GM23338 (cell line): Measurements from ENCODE around the gene TRIM23.

Experiments
- CREB1 ChIP-seq: fragments of 250-450 bp; sonication (Bioruptor Pico); IDR thresholded peaks from 2 replicates; pipeline ENCODE4 v1.5.0; 2020; ENCODE audit warnings: low read depth, mild to moderate bottlenecking, moderate library complexity
- EZH2 ChIP-seq: fragments of 200-600 bp; sonication (generic); IDR thresholded peaks from one replicate; pipeline ENCODE4 v1.8.0; 2017; ENCODE audit warnings: antibody characterized with exemption, mild to moderate bottlenecking, low read depth; ENCODE audit not compliant: unreplicated experiment
- EZH2phosphoT487 ChIP-seq: fragments of 200-600 bp; sonication (generic); IDR thresholded peaks from one replicate; pipeline ENCODE4 v1.8.1; 2018; ENCODE audit warnings: antibody characterized with exemption; ENCODE audit not compliant: unreplicated experiment
- JUNB ChIP-seq: IDR thresholded peaks from one replicate; pipeline ENCODE4 v1.6.1; 2016; ENCODE audit warnings: antibody characterized with exemption; ENCODE audit not compliant: unreplicated experiment
- POLR2AphosphoS5 ChIP-seq: IDR thresholded peaks from 2 replicates; pipeline ENCODE4 v1.6.1; 2016; ENCODE audit warnings: antibody characterized with exemption, low read depth
- STAT1 ChIP-seq: IDR thresholded peaks from one replicate; pipeline ENCODE4 v1.6.1; 2016; ENCODE audit warnings: antibody characterized with exemption; ENCODE audit not compliant: unreplicated experiment
- ZNF114 ChIP-seq: fragments of 250-450 bp; sonication (Bioruptor Pico); IDR thresholded peaks from 2 replicates; pipeline ENCODE4 v1.5.0; 2020; ENCODE audit warnings: mild to moderate bottlenecking, moderate library complexity
- TF ChIP-seq, protein P1 (sequence below): IDR thresholded peaks from one replicate; pipeline ENCODE4 v1.6.1; 2018; ENCODE audit warnings: antibody characterized with exemption; ENCODE audit not compliant: unreplicated experiment
- TF ChIP-seq, protein P2 (sequence below), 2 experiments: fragments of 200-600 bp in 1 of 2; sonication (generic) in 1 of 2; conservative IDR thresholded peaks; 2 replicates each; pipeline versions ENCODE4 v1.5.1 to v1.6.1; 2016 to 2017; ENCODE audit warnings: antibody characterized with exemption in 2 of 2, low read depth in 2 of 2, mild to moderate bottlenecking in 2 of 2, moderate library complexity in 1 of 2
- TF ChIP-seq, protein P3 (sequence below): fragments of 250-450 bp; sonication (Bioruptor Pico); IDR thresholded peaks from 2 replicates; pipeline ENCODE4 v1.5.0; 2020; ENCODE audit warnings: mild to moderate bottlenecking, moderate library complexity
- TF ChIP-seq, protein P4 (sequence below): IDR thresholded peaks from 2 replicates; pipeline ENCODE4 v1.6.1; 2016; ENCODE audit warnings: antibody characterized with exemption

DNA sequence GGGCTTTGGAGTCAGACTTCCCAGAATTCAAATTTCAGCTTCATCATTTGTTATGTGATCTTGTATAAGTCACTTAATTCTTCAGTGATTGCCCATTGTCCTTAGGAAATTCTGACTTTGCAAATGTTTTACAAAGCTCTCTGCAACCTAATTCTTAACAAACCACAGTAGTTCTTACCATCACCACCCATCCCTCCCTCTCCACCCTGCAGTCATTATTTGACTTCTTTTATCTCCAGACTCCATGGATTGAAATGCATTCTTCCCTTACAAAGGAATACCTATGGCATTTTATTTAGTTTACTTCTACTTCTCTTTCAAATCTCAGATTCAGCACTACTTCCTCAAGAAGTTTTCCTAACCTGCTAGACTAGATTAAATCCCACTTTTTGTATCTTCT lies 23.8 kb upstream of the TRIM23 start:
- TF ChIP-seq, protein P1, sequence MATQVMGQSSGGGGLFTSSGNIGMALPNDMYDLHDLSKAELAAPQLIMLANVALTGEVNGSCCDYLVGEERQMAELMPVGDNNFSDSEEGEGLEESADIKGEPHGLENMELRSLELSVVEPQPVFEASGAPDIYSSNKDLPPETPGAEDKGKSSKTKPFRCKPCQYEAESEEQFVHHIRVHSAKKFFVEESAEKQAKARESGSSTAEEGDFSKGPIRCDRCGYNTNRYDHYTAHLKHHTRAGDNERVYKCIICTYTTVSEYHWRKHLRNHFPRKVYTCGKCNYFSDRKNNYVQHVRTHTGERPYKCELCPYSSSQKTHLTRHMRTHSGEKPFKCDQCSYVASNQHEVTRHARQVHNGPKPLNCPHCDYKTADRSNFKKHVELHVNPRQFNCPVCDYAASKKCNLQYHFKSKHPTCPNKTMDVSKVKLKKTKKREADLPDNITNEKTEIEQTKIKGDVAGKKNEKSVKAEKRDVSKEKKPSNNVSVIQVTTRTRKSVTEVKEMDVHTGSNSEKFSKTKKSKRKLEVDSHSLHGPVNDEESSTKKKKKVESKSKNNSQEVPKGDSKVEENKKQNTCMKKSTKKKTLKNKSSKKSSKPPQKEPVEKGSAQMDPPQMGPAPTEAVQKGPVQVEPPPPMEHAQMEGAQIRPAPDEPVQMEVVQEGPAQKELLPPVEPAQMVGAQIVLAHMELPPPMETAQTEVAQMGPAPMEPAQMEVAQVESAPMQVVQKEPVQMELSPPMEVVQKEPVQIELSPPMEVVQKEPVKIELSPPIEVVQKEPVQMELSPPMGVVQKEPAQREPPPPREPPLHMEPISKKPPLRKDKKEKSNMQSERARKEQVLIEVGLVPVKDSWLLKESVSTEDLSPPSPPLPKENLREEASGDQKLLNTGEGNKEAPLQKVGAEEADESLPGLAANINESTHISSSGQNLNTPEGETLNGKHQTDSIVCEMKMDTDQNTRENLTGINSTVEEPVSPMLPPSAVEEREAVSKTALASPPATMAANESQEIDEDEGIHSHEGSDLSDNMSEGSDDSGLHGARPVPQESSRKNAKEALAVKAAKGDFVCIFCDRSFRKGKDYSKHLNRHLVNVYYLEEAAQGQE = no peak
- TF ChIP-seq, protein P2, sequence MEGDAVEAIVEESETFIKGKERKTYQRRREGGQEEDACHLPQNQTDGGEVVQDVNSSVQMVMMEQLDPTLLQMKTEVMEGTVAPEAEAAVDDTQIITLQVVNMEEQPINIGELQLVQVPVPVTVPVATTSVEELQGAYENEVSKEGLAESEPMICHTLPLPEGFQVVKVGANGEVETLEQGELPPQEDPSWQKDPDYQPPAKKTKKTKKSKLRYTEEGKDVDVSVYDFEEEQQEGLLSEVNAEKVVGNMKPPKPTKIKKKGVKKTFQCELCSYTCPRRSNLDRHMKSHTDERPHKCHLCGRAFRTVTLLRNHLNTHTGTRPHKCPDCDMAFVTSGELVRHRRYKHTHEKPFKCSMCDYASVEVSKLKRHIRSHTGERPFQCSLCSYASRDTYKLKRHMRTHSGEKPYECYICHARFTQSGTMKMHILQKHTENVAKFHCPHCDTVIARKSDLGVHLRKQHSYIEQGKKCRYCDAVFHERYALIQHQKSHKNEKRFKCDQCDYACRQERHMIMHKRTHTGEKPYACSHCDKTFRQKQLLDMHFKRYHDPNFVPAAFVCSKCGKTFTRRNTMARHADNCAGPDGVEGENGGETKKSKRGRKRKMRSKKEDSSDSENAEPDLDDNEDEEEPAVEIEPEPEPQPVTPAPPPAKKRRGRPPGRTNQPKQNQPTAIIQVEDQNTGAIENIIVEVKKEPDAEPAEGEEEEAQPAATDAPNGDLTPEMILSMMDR (conservative IDR thresholded peaks at IDR 0.05; ENCODE audit: low read depth in 2 of 2) = no peak
- no peak for TF ChIP-seq CREB1 (CRISPR knock-in tag)
- no peak for TF ChIP-seq STAT1
- no peak for TF ChIP-seq EZH2
- no peak for TF ChIP-seq POLR2AphosphoS5
- TF ChIP-seq EZH2phosphoT487 = no peak
- TF ChIP-seq, protein P3, sequence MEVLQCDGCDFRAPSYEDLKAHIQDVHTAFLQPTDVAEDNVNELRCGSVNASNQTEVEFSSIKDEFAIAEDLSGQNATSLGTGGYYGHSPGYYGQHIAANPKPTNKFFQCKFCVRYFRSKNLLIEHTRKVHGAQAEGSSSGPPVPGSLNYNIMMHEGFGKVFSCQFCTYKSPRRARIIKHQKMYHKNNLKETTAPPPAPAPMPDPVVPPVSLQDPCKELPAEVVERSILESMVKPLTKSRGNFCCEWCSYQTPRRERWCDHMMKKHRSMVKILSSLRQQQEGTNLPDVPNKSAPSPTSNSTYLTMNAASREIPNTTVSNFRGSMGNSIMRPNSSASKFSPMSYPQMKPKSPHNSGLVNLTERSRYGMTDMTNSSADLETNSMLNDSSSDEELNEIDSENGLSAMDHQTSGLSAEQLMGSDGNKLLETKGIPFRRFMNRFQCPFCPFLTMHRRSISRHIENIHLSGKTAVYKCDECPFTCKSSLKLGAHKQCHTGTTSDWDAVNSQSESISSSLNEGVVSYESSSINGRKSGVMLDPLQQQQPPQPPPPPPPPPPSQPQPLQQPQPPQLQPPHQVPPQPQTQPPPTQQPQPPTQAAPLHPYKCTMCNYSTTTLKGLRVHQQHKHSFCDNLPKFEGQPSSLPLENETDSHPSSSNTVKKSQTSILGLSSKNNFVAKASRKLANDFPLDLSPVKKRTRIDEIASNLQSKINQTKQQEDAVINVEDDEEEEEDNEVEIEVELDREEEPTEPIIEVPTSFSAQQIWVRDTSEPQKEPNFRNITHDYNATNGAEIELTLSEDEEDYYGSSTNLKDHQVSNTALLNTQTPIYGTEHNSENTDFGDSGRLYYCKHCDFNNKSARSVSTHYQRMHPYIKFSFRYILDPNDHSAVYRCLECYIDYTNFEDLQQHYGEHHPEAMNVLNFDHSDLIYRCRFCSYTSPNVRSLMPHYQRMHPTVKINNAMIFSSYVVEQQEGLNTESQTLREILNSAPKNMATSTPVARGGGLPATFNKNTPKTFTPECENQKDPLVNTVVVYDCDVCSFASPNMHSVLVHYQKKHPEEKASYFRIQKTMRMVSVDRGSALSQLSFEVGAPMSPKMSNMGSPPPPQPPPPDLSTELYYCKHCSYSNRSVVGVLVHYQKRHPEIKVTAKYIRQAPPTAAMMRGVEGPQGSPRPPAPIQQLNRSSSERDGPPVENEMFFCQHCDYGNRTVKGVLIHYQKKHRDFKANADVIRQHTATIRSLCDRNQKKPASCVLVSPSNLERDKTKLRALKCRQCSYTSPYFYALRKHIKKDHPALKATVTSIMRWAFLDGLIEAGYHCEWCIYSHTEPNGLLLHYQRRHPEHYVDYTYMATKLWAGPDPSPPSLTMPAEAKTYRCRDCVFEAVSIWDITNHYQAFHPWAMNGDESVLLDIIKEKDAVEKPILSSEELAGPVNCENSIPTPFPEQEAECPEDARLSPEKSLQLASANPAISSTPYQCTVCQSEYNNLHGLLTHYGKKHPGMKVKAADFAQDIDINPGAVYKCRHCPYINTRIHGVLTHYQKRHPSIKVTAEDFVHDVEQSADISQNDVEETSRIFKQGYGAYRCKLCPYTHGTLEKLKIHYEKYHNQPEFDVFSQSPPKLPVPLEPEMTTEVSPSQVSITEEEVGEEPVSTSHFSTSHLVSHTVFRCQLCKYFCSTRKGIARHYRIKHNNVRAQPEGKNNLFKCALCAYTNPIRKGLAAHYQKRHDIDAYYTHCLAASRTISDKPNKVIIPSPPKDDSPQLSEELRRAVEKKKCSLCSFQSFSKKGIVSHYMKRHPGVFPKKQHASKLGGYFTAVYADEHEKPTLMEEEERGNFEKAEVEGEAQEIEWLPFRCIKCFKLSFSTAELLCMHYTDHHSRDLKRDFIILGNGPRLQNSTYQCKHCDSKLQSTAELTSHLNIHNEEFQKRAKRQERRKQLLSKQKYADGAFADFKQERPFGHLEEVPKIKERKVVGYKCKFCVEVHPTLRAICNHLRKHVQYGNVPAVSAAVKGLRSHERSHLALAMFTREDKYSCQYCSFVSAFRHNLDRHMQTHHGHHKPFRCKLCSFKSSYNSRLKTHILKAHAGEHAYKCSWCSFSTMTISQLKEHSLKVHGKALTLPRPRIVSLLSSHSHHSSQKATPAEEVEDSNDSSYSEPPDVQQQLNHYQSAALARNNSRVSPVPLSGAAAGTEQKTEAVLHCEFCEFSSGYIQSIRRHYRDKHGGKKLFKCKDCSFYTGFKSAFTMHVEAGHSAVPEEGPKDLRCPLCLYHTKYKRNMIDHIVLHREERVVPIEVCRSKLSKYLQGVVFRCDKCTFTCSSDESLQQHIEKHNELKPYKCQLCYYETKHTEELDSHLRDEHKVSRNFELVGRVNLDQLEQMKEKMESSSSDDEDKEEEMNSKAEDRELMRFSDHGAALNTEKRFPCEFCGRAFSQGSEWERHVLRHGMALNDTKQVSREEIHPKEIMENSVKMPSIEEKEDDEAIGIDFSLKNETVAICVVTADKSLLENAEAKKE (CRISPR knock-in tag) = no peak
- TF ChIP-seq JUNB = no peak
- TF ChIP-seq, protein P4, sequence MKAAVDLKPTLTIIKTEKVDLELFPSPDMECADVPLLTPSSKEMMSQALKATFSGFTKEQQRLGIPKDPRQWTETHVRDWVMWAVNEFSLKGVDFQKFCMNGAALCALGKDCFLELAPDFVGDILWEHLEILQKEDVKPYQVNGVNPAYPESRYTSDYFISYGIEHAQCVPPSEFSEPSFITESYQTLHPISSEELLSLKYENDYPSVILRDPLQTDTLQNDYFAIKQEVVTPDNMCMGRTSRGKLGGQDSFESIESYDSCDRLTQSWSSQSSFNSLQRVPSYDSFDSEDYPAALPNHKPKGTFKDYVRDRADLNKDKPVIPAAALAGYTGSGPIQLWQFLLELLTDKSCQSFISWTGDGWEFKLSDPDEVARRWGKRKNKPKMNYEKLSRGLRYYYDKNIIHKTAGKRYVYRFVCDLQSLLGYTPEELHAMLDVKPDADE = no peak
- TF ChIP-seq ZNF114 (CRISPR knock-in tag) = no peak
